ENCODE data around the gene OR2F2. TPM values are rescaled to one million over a fixed set of nuclear protein-coding genes. Genes with fewer than 3 reads are reported as not detected.

The OR2F2 gene
- total and polyA plus RNA-seq, 11 donors = not detected

DNA sequence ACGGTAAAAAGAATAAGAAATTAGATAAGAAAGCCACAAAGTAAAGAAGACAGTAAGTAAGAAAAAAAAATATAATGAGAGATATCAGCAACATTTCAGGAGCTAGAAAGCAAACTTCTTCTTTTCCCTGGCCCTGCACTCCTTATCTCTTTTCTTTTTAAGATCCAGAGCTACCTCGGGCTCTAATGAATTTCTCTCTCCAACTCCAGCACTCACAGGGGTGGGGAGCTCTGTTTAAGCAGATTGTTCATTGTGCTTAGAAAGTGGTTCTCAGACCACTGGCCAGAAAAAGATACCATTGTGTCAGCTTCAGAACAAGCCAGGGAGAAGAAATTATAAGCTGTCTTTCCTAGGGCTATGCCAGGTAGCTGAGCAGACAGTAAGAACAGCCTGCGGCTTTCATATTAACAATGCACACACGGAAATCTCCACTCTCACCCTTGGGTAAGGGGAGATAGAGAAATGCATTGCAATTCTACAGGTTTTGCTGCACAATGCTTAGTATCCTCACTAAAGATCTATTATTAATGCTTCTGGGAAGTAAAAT, 38.9 kb downstream of the OR2F2 start:
- 57 to 66% (median 62%) methylated on average over 4 of the region's 4 CpGs for WGBS, 4 donors
- DNase-seq (no peak), ATAC-seq (no peak)
- Histone ChIP-seq H3K27me3 (no peaks in the 10 kb centered on the region), H3K9me3 (peaks cover 0 to 8% (median 0%) of the 10 kb centered on the region in 12 donors), H3K4me1 (no peaks in the 10 kb centered on the region), H3K27ac (no peak overlapping the region), H3K4me3 (no peak overlapping the region), H3K36me3 (no peaks in the 10 kb centered on the region)
- intact Hi-C loops (cut with DNase I) = loop anchor here in 1 of 10 donors (10.0 kb wide), 1 partner anchor 161 kb away; no protein-coding TSS in a partner anchor
- TF ChIP-seq POLR2A (IDR thresholded peaks at IDR 0.05) = no peak
- TF ChIP-seq, protein P1, sequence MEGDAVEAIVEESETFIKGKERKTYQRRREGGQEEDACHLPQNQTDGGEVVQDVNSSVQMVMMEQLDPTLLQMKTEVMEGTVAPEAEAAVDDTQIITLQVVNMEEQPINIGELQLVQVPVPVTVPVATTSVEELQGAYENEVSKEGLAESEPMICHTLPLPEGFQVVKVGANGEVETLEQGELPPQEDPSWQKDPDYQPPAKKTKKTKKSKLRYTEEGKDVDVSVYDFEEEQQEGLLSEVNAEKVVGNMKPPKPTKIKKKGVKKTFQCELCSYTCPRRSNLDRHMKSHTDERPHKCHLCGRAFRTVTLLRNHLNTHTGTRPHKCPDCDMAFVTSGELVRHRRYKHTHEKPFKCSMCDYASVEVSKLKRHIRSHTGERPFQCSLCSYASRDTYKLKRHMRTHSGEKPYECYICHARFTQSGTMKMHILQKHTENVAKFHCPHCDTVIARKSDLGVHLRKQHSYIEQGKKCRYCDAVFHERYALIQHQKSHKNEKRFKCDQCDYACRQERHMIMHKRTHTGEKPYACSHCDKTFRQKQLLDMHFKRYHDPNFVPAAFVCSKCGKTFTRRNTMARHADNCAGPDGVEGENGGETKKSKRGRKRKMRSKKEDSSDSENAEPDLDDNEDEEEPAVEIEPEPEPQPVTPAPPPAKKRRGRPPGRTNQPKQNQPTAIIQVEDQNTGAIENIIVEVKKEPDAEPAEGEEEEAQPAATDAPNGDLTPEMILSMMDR (IDR thresholded peaks at IDR 0.05) = no peak

DNA sequence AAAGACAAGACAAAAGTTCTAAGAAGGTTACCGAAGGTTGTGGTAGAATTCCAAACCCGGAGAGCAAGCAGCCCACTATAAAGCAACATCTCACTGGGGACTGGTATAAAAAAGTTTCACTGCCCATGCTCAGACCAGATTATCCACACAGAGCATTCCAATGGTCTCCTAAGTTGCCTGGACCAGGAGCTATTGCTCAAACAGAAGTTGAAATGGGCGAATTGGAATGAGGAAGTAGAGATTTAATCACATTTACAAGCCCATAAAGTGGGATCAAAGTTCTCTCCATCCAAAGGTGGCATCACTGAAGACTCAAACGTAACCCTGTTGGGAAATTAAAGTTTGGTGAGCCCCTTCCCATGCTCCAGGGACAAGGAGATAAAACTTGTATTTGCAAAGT, 39.4 kb downstream of the OR2F2 start:
- DNase-seq (no peak), ATAC-seq (no peak)
- no peak overlapping the region for H3K4me3 ChIP-seq
- no peaks in the 10 kb centered on the region for H3K4me1 ChIP-seq
- TF ChIP-seq, protein P1 (IDR thresholded peaks at IDR 0.05) = no peak
- no peak for TF ChIP-seq POLR2A (IDR thresholded peaks at IDR 0.05)
- H3K36me3 ChIP-seq = no peaks in the 10 kb centered on the region
- intact Hi-C loops (cut with DNase I) = loop anchor here in 1 of 10 donors (10.0 kb wide), 1 partner anchor 160 kb away; no protein-coding TSS in a partner anchor
- H3K9me3 ChIP-seq = peaks cover 0 to 8% (median 0%) of the 10 kb centered on the region in 12 donors
- no peaks in the 10 kb centered on the region for H3K27me3 ChIP-seq
- H3K27ac ChIP-seq = no peak overlapping the region
- 78 to 84% (median 81%) methylated on average over 4 of the region's 4 CpGs for WGBS, 4 donors

DNA sequence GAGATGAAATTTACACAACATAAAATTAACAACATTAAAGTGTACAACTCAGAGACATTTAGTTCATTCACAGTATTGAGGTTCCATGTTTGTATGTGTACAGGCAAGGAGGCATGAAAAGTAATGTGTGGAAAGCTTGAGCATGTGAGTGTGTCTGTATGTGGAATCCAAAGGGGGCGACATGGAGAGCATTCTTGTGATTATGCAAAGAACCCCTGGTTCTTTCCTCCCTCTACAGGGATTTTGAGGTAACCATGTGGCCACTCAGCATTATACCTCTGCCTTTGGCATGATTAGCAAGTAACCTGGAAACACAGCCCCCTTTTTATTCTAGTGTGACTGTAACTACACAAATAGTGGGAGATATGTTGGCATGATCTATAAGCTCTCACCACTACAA, 40.6 kb downstream of the OR2F2 start:
- 54 to 65% (median 56%) methylated on average over 1 of the region's 1 CpG for WGBS, 4 donors

DNA sequence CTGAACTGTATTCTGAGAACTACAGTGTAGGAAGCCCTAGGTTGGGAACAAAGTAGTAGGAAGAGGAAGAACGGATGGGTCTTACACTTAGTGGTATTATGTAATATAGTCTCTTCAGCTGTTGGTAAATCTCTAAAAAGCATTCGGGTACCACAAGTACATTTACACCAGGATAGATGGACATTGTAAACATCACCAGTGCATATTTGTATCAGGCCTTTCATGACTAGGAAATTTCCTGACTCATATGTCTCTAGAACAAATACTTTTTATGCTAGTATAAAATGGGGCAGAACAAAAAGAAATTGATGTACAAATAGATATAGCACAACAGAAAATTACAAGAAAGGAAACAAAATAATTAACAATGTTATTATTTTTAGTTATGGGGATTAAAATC, 43.6 kb downstream of the OR2F2 start:
- intact Hi-C loops (cut with DNase I) = loop anchor here in 1 of 10 donors (10.0 kb wide), 1 partner anchor 156 kb away; no protein-coding TSS in a partner anchor
- ATAC-seq (no peak), DNase-seq (no peak)
- no peaks in the 10 kb centered on the region for H3K4me1 ChIP-seq
- H3K27ac ChIP-seq = no peak overlapping the region
- H3K4me3 ChIP-seq = no peak overlapping the region
- TF ChIP-seq, protein P1 (IDR thresholded peaks at IDR 0.05) = no peak
- TF ChIP-seq POLR2A (IDR thresholded peaks at IDR 0.05) = no peak
- WGBS, 4 donors = 81 to 83% (median 82%) methylated on average over 2 of the region's 2 CpGs
- no peaks in the 10 kb centered on the region for H3K36me3 ChIP-seq
- H3K9me3 ChIP-seq = no peaks in the 10 kb centered on the region
- no peaks in the 10 kb centered on the region for H3K27me3 ChIP-seq

More for the DNA sequence above, 40.6 kb downstream of the OR2F2 start:
- Histone ChIP-seq H3K27me3 (no peaks in the 10 kb centered on the region), H3K9me3 (peaks cover 0 to 8% (median 0%) of the 10 kb centered on the region in 12 donors), H3K27ac (no peak overlapping the region), H3K4me1 (no peaks in the 10 kb centered on the region), H3K4me3 (no peak overlapping the region), H3K36me3 (no peaks in the 10 kb centered on the region)
- no peak for TF ChIP-seq POLR2A (IDR thresholded peaks at IDR 0.05)
- TF ChIP-seq, protein P1 (IDR thresholded peaks at IDR 0.05) = no peak
- intact Hi-C loops (cut with DNase I) = loop anchor here in 1 of 10 donors (10.0 kb wide), 1 partner anchor 159 kb away; no protein-coding TSS in a partner anchor
- no peak for DNase-seq
- no peak for ATAC-seq

All from heart left ventricle (tissue), 16 donors.